ENCODE data around the gene DAZ2.
"Not testable (repeated sequence)": the region's sequence is repeated elsewhere in the genome, so short reads cannot be mapped to it uniquely, and the experiment has no call there.

The DAZ2 gene

GRCh38 chrY:23219233-23219632 lies at the start of gene DAZ2:
Gene DAZ2 (plus strand): TSS chrY:23219533. CDS start chrY:23219741, 208 bp downstream.
- DNase-seq, result not testable (repeated sequence)

- DNase-seq, result not testable (repeated sequence)
Measured at GRCh38 chrY:23198908-23199307, 20.4 kb upstream of the DAZ2 start, which contains the start of gene DAZ1. Gene DAZ1 (minus strand): TSS chrY:23199008. CDS start chrY:23198800, 208 bp downstream.

GRCh38 chrY:23207455-23207854 lies 11.9 kb upstream of the DAZ2 start:
- DNase-seq, result not testable (repeated sequence)

- DNase-seq, result not testable (repeated sequence)
Measured at GRCh38 chrY:23209802-23210495, 9.4 kb upstream of the DAZ2 start.

GRCh38 chrY:23210681-23211080 lies 8.7 kb upstream of the DAZ2 start:
- DNase-seq, result not testable (repeated sequence)

Measured in COR-L47 (cell line).